Coronary artery (tissue), 2 donors: Measurements from ENCODE around the gene DCLK2.

Experiments
- DNase-seq: peaks from one replicate; pipeline ENCODE4 v3.0.0-alpha.2; 2017; ENCODE audit warnings: low spot score
- H3K27ac ChIP-seq, 2 donors: fragments of 200-600 bp; sonication (generic); one replicate each; pipeline ENCODE4 v1.5.1; 2016 to 2019
- H3K4me3 ChIP-seq: fragments of 200-600 bp; sonication (generic); 2 replicates; pipeline ENCODE4 v1.5.1; 2016; ENCODE audit warnings: mild to moderate bottlenecking, moderate library complexity
- CTCF ChIP-seq: fragments of 200-600 bp; sonication (generic); IDR thresholded peaks from one replicate; pipeline ENCODE4 v1.5.1; 2019; ENCODE audit warnings: antibody characterized with exemption

DCLK2 gene

GRCh38 chr4:150253965-150254630 is 175.9 kb downstream of the DCLK2 start:
- no peak for DNase-seq
- Histone ChIP-seq H3K4me3 (no peak overlapping the region), H3K27ac (no peak overlapping the region)
- no peak for TF ChIP-seq CTCF

GRCh38 chr4:150255610-150256224 is 177.5 kb downstream of the DCLK2 start:
- DNase-seq: no peak
- Histone ChIP-seq H3K4me3 (peak overlapping the region; percentile 41), H3K27ac (peak overlapping the region in 1 of 2 donors; percentile 9)
- TF ChIP-seq CTCF: no peak

- TF ChIP-seq CTCF: no peak
- Histone ChIP-seq H3K27ac (peak overlapping the region in 1 of 2 donors; percentile 9), H3K4me3 (peak overlapping the region; percentile 41)
- no peak for DNase-seq
Observed at GRCh38 chr4:150256225-150256620, 178.0 kb downstream of the DCLK2 start.

GRCh38 chr4:150256841-150257730 is 178.8 kb downstream of the DCLK2 start:
- TF ChIP-seq CTCF: no peak
- DNase-seq: no peak
- no peak overlapping the region for H3K27ac ChIP-seq

GRCh38 chr4:150258569-150258968 is 180.3 kb downstream of the DCLK2 start:
- no peak overlapping the region for H3K27ac ChIP-seq
- no peak for TF ChIP-seq CTCF
- no peak overlapping the region for H3K4me3 ChIP-seq
- no peak for DNase-seq

More at GRCh38 chr4:150256841-150257730, 178.8 kb downstream of the DCLK2 start:
- no peak overlapping the region for H3K4me3 ChIP-seq

- H3K27ac ChIP-seq: no peak overlapping the region
- no peak overlapping the region for H3K4me3 ChIP-seq
- no peak for TF ChIP-seq CTCF
- DNase-seq: no peak
Observed at GRCh38 chr4:150259861-150260567, 181.8 kb downstream of the DCLK2 start.
